ENCODE results near the gene NSD2. TPM values are rescaled to one million over a fixed set of nuclear protein-coding genes. Genes with fewer than 3 reads are reported as not detected.
A peak's percentile ranks its signal among the peaks of the same experiment; 100 is the strongest.
"Not testable (repeated sequence)": the region's sequence is repeated elsewhere in the genome, so short reads cannot be mapped to it uniquely, and the experiment has no call there.

Gene NSD2
- total RNA-seq, 1 donor from 2014 or later = 176 TPM

- peaks cover 7% of the 10 kb centered on the region for H3K4me1 ChIP-seq
- Mint-ChIP-seq H3K4me1 (peaks cover 33% of the 10 kb centered on the region), H3K27ac (no peak overlapping the region), H3K4me3 (no peak overlapping the region), H3K36me3 (peaks cover 51% of the 10 kb centered on the region), H3K9me3 (no peaks in the 10 kb centered on the region), H3K27me3 (ENCODE audit: insufficient read depth, low read depth) (peaks cover 2% of the 10 kb centered on the region)
- H3K36me3 ChIP-seq = no peaks in the 10 kb centered on the region
- H3K79me2 ChIP-seq (ENCODE audit: low read depth) = peaks cover 98% of the 10 kb centered on the region
- no peaks in the 10 kb centered on the region for H3K9me3 ChIP-seq (ENCODE audit: low read depth)
- peaks cover 19% of the 10 kb centered on the region for H3F3A ChIP-seq (ENCODE audit: low read depth)
- H3K27me3 ChIP-seq = no peaks in the 10 kb centered on the region
- TF ChIP-seq EZH2phosphoT487 (IDR thresholded peaks at IDR 0.05) (no peak), CTCF (IDR thresholded peaks at IDR 0.05) (no peak), EZH2 (IDR thresholded peaks at IDR 0.05) (no peak)
- peaks cover 100% of the 10 kb centered on the region for H4K20me1 ChIP-seq (ENCODE audit: low read depth)
- H3K4me3 ChIP-seq = no peak overlapping the region
- H3K27ac ChIP-seq = no peak overlapping the region
- no peak overlapping the region for H2AFZ ChIP-seq (replicated peaks)
- no peak overlapping the region for H3K9ac ChIP-seq
- H3K4me2 ChIP-seq = no peak overlapping the region
- DNase-seq (ENCODE audit: low spot score) = no peak
These were observed 32.8 kb downstream of the NSD2 start for GRCh38 chr4:1904042-1904441.

- peaks cover 27% of the 10 kb centered on the region for H3K4me1 Mint-ChIP-seq
- no peak overlapping the region for H3K4me3 Mint-ChIP-seq
- H3K27ac Mint-ChIP-seq = no peak overlapping the region
- Histone ChIP-seq H3K27me3 (no peaks in the 10 kb centered on the region), H3K4me1 (peaks cover 10% of the 10 kb centered on the region), H3F3A (ENCODE audit: low read depth) (peaks cover 54% of the 10 kb centered on the region), H3K9ac (no peak overlapping the region), H3K79me2 (ENCODE audit: low read depth) (peaks cover 98% of the 10 kb centered on the region), H3K4me3 (no peak overlapping the region), H4K20me1 (ENCODE audit: low read depth) (peaks cover 99% of the 10 kb centered on the region), H3K36me3 (no peaks in the 10 kb centered on the region), H2AFZ (replicated peaks) (no peak overlapping the region), H3K27ac (peak overlapping the region; percentile 31), H3K9me3 (ENCODE audit: low read depth) (no peaks in the 10 kb centered on the region), H3K4me2 (no peak overlapping the region)
- H3K36me3 Mint-ChIP-seq = peaks cover 35% of the 10 kb centered on the region
- TF ChIP-seq EZH2phosphoT487 (IDR thresholded peaks at IDR 0.05) (no peak), CTCF (IDR thresholded peaks at IDR 0.05) (no peak), EZH2 (IDR thresholded peaks at IDR 0.05) (no peak)
- no peaks in the 10 kb centered on the region for H3K27me3 Mint-ChIP-seq (ENCODE audit: insufficient read depth, low read depth)
- H3K9me3 Mint-ChIP-seq = no peaks in the 10 kb centered on the region
- DNase-seq (ENCODE audit: low spot score) = no peak
These were observed 36.8 kb downstream of the NSD2 start for GRCh38 chr4:1907848-1908525.

- Histone ChIP-seq H3F3A (ENCODE audit: low read depth) (peaks cover 52% of the 10 kb centered on the region), H4K20me1 (ENCODE audit: low read depth) (peaks cover 99% of the 10 kb centered on the region), H3K79me2 (ENCODE audit: low read depth) (peaks cover 98% of the 10 kb centered on the region)
- H3K9ac ChIP-seq; H3K36me3 ChIP-seq; H3K27ac Mint-ChIP-seq; H3K9me3 Mint-ChIP-seq; H3K4me3 Mint-ChIP-seq; H2AFZ ChIP-seq (replicated peaks); H3K4me1 ChIP-seq; H3K4me2 ChIP-seq; DNase-seq (ENCODE audit: low spot score); H3K4me3 ChIP-seq; H3K27me3 ChIP-seq; H3K27me3 Mint-ChIP-seq (ENCODE audit: insufficient read depth, low read depth); H3K9me3 ChIP-seq (ENCODE audit: low read depth); H3K27ac ChIP-seq: not testable (repeated sequence)
- Mint-ChIP-seq H3K4me1 (peaks cover 28% of the 10 kb centered on the region), H3K36me3 (peaks cover 32% of the 10 kb centered on the region)
These were observed 38.5 kb downstream of the NSD2 start for GRCh38 chr4:1909696-1910095.

GRCh38 chr4:1910643-1911042 lies 39.5 kb downstream of the NSD2 start:
- peak; percentile 68 for TF ChIP-seq CTCF (IDR thresholded peaks at IDR 0.05)
- TF ChIP-seq EZH2phosphoT487 (IDR thresholded peaks at IDR 0.05) = no peak
- no peak for TF ChIP-seq EZH2 (IDR thresholded peaks at IDR 0.05)
- H3K27ac ChIP-seq = peak overlapping the region; percentile 26

GRCh38 chr4:1911316-1911715 lies 40.1 kb downstream of the NSD2 start:
- H3K27ac ChIP-seq; H3K4me2 ChIP-seq; H3K36me3 ChIP-seq; DNase-seq (ENCODE audit: low spot score); H3K27me3 ChIP-seq; H3K9ac ChIP-seq; H3K9me3 ChIP-seq (ENCODE audit: low read depth); H3K27me3 Mint-ChIP-seq (ENCODE audit: insufficient read depth, low read depth); H3K4me3 ChIP-seq; H2AFZ ChIP-seq (replicated peaks); H3K9me3 Mint-ChIP-seq; H3K4me3 Mint-ChIP-seq; H3K4me1 ChIP-seq; H3K27ac Mint-ChIP-seq: not testable (repeated sequence)
- Mint-ChIP-seq H3K4me1 (peaks cover 28% of the 10 kb centered on the region), H3K36me3 (peaks cover 30% of the 10 kb centered on the region)
- Histone ChIP-seq H3K79me2 (ENCODE audit: low read depth) (peaks cover 98% of the 10 kb centered on the region), H3F3A (ENCODE audit: low read depth) (peaks cover 52% of the 10 kb centered on the region), H4K20me1 (ENCODE audit: low read depth) (peaks cover 99% of the 10 kb centered on the region)

More at GRCh38 chr4:1910643-1911042, 39.5 kb downstream of the NSD2 start:
- Mint-ChIP-seq H3K9me3 (no peaks in the 10 kb centered on the region), H3K4me1 (peaks cover 28% of the 10 kb centered on the region), H3K4me3 (no peak overlapping the region), H3K27me3 (ENCODE audit: insufficient read depth, low read depth) (no peaks in the 10 kb centered on the region), H3K27ac (peak overlapping the region; percentile 15), H3K36me3 (peaks cover 29% of the 10 kb centered on the region)
- Histone ChIP-seq H3K4me2 (no peak overlapping the region), H3K79me2 (ENCODE audit: low read depth) (peaks cover 98% of the 10 kb centered on the region), H3K4me3 (no peak overlapping the region), H3K9me3 (ENCODE audit: low read depth) (no peaks in the 10 kb centered on the region), H3K36me3 (no peaks in the 10 kb centered on the region), H2AFZ (replicated peaks) (no peak overlapping the region), H3K27me3 (no peaks in the 10 kb centered on the region), H3K4me1 (peaks cover 10% of the 10 kb centered on the region), H4K20me1 (ENCODE audit: low read depth) (peaks cover 99% of the 10 kb centered on the region), H3F3A (ENCODE audit: low read depth) (peaks cover 52% of the 10 kb centered on the region), H3K9ac (no peak overlapping the region)
- DNase-seq (ENCODE audit: low spot score) = peak; percentile 71
